SHP77 (cell line): ENCODE measurements around the gene VAV3.
"Not testable (repeated sequence)": the region's sequence is repeated elsewhere in the genome, so short reads cannot be mapped to it uniquely, and the experiment has no call there.

Experiments
- DNase-seq, 2 experiments: peaks; one replicate each; lab custom pipeline; 2025; lab: John Stamatoyannopoulos, UW

VAV3 gene

DNA sequence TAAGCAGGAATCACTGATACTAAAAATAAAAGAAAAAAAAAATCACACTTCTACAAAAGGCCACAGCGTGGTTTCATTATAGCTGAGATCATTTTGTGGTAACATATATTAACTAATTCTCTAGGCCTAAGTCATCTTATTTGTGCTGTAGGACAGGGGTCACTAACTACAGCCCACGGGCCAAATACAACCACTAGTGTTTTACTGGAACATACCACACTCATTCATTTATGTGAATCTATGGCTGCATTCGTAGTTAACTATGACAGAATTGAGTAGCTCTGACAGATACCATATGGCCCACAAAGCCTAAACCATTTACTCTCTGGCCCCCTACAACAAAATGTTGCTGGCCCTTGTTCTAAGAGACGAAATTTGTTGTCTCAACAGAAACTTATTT lies 224.4 kb downstream of the VAV3 start:
- DNase-seq: no peak

- DNase-seq: no peak
Observed at GRCh38 chr1:107739651-107740050, 225.3 kb downstream of the VAV3 start.

GRCh38 chr1:107739201-107739600 lies 225.8 kb downstream of the VAV3 start:
- DNase-seq: no peak

DNA sequence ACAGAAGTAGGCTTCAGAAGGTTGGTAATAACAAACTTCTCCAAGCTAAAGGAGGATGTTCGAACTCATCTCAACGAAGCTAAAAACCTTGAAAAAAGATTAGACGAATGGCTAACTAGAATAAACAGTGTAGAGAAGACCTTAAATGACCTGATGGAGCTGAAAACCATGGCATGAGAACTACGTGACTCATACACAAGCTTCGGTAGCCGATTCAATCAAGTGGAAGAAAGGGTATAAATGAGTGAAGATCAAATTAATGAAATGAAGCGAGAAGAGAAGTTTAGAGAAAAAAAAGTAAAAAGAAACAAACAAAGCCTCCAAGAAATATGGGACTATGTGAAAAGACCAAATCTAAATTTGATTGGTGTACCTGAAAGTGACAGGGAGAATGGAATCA lies 231.6 kb downstream of the VAV3 start:
- not testable (repeated sequence) for DNase-seq

- no peak for DNase-seq
Observed at GRCh38 chr1:107727866-107728265, 237.1 kb downstream of the VAV3 start.

DNA sequence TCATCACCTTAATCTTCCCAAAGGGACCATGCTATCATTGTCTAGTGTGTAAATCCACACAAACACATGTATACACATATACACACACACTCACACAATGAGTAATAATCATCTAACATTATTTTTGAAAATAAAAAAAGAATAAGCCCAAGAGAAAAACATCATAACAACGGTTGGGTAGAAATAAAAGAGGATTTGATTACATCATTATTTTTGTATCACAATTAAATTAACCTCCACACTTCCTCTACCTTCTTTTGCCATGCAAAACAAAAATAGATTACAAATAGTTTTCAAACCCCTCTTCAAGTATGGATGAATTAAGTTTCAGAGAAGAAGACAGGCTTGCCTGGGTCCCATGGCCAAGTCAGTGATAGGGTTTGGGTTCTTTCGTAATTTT lies 238.1 kb downstream of the VAV3 start:
- DNase-seq: no peak

DNA sequence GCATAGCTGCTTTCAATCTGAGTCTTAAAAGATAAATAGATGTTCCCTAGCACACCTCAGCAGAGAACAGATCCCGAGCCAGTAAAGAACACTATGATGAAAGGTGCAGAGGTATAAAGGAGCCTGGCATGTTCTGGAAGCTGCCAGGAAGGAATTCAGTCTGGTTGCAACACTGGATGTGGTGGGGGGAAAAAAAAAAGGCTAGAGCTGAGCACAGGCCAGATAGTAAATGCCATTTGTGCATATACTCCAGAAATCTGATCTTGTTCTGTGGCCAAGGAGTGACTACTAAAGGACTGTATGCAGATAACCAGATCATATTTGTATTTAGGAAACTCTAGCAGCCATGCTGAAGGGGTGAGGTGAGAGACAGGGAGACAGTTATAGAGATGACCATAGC lies 240.3 kb downstream of the VAV3 start:
- no peak for DNase-seq

DNA sequence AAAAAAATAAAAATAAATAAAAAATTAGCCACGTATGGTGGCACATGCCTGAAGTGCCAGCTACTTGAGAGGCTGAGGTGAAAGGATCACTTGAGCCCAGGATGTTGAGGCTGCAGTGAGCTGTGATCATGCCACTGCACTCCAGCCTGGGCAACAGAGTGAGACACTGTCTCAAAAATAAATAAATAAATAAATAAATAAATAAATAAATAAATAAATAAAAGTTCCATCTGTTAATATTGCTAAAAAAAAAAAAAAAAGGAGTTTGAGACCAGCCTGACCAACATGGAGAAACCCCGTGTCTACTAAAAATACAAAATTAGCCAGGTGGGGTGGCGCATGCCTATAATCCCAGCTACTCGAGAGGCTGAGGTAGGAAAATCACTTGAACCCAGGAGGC lies 244.8 kb downstream of the VAV3 start:
- DNase-seq: not testable (repeated sequence)

DNA sequence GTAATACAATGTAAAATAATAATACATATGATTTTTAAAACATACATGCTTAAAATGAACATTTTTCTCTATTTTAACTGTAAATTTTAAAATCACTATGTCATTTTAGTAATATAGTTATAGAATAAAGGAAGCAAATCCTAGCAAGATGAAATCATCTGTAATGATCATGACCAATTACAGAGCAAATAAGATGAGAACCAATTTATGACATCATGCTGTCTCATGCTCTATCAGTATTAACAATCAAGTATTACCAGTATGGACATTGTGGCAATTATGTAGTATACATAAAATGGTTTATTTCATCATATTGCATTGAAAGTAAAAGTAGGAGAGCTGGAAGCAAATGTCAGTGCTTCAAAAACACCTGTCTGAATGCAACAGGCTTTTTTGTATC lies 255.0 kb downstream of the VAV3 start:
- DNase-seq: no peak

DNA sequence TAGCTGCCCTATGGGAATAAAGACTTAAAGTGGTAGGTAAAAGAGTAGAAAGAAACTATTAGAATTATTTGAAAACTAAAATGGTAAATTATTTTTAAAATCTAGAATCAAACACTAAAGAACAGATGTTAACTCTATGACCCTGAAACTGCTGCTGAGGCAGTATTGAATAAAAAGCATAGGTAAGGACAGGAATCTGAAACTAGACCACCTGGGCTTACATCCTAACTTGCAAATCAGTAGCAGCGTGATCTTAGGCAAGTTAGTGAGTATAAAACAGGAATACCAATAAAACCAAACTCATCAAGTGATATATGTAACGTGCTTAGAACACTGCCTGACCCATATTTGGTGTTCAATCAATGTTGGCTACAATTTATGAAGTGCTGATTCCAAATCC lies 257.9 kb downstream of the VAV3 start:
- no peak for DNase-seq

- no peak for DNase-seq
Observed at GRCh38 chr1:107706182-107706581, 258.8 kb downstream of the VAV3 start.

DNA sequence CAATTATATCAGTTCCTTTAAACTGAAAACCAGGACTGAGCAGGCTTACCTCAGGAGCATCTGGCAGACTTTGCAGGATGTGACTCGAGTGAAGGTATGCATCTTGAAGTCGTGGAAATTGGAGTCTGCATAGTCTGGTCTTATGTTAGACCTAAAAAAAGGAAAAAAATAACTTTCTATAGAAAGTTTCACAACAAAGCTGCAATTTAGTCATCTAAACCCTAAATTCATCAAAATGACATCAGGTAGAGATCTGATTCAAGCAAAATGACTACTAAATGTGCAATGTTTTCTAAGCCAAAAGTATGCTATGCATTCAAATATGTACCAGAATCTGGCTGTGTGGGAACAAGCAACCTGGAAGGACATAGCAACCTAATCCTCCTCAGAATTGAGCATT lies 260.1 kb downstream of the VAV3 start:
- DNase-seq: no peak

- DNase-seq: no peak
Observed at GRCh38 chr1:107702946-107703571, 261.9 kb downstream of the VAV3 start.

- DNase-seq: not testable (repeated sequence)
Observed at GRCh38 chr1:107700651-107701050, 264.3 kb downstream of the VAV3 start.

- no peak for DNase-seq
Observed at GRCh38 chr1:107698161-107698560, 266.8 kb downstream of the VAV3 start.

DNA sequence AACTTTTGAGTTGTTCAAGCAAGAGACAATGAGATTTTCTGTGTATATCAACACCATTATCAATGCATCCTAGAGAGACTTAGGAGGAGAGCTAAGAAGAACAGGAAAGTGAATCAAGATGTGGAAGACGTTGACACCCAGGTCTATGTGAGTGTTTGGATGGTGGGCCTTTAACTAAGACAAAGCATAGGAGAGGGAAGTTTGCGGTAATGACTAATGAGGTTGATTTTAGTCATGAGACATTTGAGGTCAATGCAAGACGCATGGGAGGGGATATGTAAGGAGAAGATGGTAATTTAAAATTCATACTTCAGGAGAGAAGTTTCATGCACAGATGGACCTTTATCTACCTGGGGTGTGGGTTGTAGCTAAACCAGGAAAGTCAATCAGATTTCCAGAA lies 269.6 kb downstream of the VAV3 start:
- DNase-seq: no peak

- no peak for DNase-seq
Observed at GRCh38 chr1:107692580-107693345, 272.2 kb downstream of the VAV3 start.

DNA sequence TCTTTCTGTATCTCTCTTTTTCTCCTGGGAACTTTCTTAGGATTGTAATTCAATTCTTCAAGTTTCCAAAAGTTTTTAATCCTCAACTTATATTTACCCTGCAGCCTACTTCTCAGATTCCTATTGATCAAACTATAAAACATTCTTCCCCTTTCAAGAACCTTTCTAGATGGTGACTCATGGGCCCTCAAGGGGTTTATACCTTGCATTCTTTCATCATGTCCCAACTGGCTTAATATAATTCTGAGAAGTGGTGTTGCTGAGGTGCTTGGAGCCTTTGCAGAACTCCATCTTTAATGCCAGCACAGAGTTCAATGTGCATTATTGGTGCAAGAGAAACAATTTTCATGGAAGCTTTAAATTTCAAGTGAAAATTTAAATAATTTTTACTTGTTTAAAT lies 273.4 kb downstream of the VAV3 start:
- DNase-seq: no peak

DNA sequence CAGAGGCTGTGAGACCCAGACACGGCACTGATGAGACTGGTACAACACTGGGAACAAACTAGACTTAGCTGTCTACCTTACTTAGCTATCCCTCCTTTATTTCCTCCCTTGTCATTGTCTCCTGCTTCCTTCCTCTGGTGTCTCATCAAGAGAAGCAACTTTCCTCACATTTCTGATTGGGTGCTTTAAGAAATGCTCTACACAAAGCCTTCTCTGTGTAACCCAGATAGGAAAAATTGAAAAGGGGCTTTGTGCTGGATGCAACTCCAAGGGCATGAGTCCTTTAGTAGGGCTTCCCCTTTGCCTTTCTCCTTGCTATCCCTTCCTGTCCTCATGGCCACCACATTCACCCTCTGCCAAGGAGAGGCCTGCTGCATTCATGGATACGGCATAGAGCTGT lies 274.5 kb downstream of the VAV3 start:
- DNase-seq: no peak

- DNase-seq: no peak
Observed at GRCh38 chr1:107689733-107690132, 275.2 kb downstream of the VAV3 start.

GRCh38 chr1:107689159-107689558 lies 275.8 kb downstream of the VAV3 start:
- no peak for DNase-seq

DNA sequence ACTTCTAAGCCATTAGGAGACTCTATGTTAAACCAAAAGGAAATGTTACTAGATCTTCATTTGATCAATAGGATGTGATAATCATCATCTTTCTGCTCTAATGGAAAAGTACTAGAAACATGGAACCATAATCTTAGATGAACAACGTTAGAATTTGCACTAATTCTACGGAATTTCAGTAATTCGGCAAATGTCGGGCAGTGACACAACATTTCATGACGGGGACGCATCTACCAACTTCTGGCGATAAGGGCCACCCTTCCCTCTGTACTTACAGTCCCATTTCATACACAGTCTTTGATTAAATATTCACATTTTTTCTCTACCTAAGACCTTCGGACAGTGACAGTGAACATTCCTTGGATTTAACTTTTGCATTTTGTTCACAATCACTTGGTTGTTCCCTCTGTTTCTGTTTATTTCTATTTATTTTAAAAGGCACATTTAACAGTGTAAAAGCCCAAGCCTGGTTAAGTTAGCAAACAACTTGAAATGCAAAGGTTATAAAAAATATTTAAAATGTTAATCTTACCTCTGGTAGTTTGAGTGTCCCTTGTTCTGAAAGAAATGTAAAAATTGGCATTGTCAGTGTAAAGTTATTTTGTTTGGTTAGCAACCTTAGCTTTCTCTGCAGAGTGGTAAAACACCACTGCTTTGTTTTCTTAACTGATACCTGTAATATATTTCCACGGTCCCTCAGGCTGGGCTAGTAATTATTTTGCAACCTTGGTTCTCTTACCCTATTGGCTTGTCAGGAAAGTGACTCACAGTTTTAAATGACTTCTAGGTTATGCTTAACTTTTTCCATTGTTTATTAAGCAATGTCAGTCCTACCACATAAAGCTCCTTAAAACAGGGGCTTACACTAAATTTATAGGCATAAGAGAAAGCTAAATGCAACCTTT lies 276.9 kb downstream of the VAV3 start:
- no peak for DNase-seq

DNA sequence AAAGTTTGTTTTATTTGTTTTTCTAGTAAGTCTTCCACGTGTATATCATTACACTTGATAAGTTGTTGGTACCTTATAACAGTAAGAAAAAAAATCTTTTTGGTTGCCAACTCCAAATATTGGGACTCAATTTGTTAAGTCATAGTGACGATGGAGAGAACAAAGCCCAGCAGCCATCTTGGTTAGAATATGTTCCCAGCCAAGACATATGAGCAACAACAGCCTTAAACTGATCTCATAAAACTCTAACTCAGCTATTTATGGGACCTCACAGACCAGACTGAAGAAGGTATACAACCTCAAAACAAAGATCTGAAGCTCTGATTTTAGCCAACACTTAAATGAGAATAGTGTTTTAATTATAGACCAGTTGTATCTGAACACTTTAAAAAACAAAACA lies 281.3 kb downstream of the VAV3 start:
- DNase-seq: no peak
